Hematopoietic multipotent progenitor cell treated with erythropoietin and hydrocortisone succinate and interleukin-3 and kit ligand, for 6 days (in vitro differentiated cells): ENCODE data around the gene HGS.
A peak's percentile ranks its signal among the peaks of the same experiment; 100 is the strongest.

ENCODE experiments used
- DNase-seq: peaks from one replicate; pipeline ENCODE4 v3.0.0-alpha.2; 2015

HGS gene

DNA sequence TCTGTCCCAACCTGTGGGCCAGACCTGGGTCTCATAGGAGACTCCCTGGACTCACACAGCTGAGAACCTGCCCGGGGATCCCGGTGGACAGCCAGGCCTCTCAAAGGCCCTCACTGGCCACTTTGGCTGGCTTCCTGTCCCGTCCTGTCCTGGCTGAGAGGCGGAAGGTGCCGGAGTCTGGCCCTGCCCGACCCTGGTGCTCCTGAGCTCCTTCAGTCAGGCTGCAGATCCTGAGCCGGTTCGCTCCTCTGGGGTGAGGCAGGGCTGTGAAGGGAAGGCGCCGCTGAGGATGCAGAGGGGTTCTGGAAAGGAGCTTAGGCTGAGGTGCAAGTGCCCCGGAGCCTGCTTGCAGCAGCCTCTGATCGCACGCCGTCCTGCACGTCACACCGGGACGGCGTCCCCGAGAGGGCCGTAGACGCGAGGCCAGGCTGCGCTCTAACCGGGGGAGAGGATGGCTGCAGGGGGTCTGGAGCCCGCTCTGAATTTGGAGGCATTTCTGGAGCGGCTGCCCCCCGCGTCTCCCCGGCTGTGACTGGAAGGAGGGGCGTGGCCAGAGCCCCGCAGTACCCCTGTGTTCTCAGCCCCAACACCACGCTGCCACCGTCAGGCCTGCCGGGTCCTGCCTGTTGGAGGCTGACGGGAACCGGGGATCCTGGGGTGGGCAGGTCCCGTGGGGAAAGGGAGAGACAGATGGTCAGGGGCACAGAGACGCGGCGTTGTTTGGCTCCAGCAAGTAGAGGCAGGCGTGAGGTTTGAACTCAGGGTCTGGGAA is 4.1 kb downstream of the HGS start:
- no peak for DNase-seq

- no peak for DNase-seq
Measured at GRCh38 chr17:81688616-81689015, 4.8 kb downstream of the HGS start.

DNA sequence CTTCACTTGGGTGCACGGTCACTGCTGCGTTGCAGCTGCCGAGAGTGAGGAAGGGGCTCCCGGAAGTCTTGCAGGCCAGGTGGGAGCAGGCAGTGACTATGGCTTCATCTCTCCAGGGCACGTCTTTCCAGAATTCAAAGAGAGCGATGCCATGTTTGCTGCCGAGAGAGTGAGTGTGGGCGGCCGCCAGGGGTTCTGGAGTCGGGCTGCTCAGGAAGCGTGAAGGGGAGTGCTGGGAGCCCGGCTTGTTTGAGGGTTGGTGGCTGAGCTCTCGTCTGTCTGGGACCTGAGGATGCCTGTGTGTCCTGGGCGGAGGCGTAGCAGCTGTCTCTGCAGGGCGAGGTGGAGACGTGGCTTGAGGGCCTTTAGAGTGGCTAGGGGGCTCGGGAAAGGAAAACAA is 6.3 kb downstream of the HGS start:
- DNase-seq = no peak

DNA sequence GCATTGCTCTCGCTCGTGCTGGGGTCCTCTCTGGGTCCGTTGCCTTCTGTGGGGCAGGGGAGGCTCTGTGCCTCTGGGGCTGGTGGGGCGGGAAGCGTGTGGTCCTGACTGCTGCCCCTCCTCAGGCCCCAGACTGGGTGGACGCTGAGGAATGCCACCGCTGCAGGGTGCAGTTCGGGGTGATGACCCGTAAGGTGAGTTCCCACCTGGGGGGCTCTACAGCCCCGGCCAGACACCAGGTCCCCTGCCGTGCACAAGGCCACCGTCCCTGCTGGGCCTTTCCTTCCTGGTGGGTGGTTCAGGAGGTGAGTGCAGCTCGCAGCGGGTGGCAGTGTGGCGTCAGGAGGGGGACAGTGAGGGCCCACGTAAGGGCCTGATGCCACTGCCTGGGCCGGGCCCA is 6.7 kb downstream of the HGS start:
- no peak for DNase-seq

DNA sequence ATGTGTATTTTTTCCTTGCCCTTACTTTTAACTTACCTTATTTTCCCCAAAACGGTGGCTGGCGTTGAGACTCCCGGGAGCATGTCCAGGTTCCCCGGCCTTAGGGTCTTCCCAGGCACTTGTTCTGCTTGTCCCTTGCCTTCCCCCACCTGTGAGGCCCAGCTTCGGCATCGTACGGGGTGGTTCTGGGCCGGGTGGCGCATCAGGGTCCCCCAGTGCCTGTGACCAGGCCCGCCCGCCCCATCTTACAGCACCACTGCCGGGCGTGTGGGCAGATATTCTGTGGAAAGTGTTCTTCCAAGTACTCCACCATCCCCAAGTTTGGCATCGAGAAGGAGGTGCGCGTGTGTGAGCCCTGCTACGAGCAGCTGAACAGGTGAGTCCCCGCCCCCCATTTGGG is 7.4 kb downstream of the HGS start:
- no peak for DNase-seq

DNA sequence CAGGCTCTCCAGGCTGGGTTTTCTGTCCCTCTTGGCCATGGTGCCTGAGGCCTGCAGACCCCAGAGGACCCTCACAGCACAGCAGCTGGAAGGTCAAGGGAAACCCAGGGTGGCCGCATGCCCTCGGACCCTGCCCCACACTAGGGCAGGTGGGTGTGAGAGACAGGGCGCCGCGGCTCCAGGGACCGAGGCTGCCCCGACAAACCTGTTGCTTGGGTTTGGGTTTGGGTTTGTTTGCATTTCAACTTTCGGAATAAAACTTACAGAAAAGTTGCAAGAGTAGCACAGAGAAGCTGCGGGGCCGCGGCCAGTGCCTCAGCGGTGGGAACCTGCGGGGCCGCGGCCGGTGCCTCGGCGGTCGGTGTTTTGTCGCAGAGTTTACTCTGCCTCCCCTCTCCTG is 7.8 kb downstream of the HGS start:
- DNase-seq = no peak

- no peak for DNase-seq
Measured at GRCh38 chr17:81693509-81694210, 9.8 kb downstream of the HGS start.

DNA sequence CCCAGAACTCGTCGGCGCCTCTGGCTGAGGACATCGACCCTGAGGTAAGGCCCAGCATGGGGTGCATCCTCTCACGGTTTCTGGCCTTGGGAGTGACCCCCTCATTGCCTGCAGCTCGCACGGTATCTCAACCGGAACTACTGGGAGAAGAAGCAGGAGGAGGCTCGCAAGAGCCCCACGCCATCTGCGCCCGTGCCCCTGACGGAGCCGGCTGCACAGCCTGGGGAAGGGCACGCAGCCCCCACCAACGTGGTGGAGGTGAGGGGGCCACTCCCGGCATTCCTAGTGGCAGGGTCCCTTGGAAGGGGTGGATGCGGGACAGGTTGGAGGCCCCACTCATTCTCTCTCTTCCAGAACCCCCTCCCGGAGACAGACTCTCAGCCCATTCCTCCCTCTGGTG is 11.0 kb downstream of the HGS start:
- DNase-seq = no peak

GRCh38 chr17:81695211-81695610 is 11.4 kb downstream of the HGS start:
- DNase-seq = no peak

DNA sequence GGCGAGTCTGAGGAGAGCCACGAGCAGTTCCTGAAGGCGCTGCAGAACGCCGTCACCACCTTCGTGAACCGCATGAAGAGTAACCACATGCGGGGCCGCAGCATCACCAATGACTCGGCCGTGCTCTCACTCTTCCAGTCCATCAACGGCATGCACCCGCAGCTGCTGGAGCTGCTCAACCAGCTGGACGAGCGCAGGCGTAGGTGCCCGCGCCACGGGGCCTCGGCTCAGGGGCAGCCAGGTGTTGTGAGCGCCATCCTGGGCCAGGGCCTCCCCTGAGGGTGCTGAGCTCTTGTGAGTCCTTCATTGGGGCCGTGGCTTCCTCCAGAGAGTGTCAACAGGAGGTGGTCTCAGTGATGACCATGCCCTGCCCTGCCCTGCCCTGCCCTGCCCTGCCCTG is 12.0 kb downstream of the HGS start:
- DNase-seq = no peak

GRCh38 chr17:81696218-81696941 is 12.6 kb downstream of the HGS start:
- DNase-seq = no peak

DNA sequence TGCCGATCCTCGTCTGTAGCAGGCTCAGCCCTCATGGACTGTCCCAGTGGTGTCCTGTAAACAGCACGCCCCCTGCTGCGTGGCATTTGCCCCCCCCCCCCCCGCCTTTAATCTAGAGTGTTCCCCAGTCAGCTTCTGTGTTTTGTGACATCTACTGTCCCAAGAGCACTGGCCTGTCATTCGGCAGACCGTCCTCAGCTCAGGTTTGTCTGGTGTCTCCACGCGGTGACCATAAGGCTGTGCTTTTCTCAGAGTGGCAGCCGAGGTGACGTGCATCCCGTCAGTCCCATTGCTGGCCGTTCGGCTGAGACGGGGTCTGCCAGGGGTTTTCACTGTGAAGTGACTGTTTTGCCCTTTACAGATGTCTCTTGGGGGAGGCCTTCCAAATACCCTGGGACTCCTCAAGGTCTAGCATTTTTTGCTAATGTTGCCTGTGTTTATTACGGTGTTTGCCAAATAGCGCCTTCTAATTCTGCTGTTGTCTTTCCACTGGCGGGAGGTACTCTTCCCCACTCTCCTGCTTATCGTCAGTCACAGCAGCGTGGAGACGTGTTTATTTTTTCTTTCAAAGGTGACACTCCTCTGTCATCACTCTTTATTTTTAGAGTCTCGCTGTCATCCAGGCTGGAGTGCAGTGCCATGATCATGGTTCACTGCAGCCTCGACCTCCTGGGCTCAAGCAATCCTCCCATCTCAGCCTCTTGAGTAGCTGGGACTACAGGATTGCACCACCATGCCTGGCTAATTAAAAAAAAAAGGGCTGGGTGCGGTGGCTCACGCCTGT is 13.6 kb downstream of the HGS start:
- DNase-seq = no peak

DNA sequence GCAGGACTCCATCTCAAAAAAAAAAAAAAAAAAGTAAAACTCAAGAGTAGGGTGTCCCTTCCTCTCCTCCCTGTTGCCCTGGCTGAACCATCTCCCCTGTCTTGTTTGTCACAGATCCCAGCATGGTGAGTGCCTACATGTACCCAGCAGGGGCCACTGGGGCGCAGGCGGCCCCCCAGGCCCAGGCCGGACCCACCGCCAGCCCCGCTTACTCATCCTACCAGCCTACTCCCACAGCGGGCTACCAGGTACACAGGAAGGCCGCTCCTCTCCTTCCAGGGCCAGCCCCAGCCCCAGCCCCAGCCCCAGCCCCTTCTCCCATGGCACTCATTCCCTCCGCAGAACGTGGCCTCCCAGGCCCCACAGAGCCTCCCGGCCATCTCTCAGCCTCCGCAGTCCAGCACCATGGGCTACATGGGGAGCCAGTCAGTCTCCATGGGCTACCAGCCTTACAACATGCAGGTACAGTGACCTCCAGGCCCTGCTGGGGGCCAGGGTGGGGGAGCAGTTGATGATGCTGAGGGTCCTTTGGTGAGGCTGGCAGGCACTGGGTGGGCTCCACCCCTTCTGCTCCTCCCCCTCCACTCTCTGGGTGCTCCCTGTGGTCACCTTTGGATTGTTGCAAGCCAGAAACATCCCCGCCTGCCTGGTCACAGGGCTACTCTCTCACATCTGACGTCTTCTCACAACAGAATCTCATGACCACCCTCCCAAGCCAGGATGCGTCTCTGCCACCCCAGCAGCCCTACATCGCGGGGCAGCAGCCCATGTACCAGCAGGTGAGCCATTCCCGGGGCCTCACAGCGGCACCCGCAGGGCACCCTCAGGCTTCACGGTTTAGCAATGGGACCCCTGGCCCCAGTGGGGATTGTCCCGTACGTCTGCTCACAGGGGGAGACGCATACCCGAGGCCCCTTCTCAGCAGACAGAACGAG is 16.8 kb downstream of the HGS start:
- DNase-seq = no peak

GRCh38 chr17:81701288-81702071 is 17.7 kb downstream of the HGS start:
- DNase-seq = peak; percentile 79

- DNase-seq = peak; percentile 97
Measured at GRCh38 chr17:81702934-81703746, 19.3 kb downstream of the HGS start, which contains the start of gene MRPL12. TSS of gene MRPL12 (plus strand) at chr17:81703367. CDS start at chr17:81703502, 135 bp downstream.

DNA sequence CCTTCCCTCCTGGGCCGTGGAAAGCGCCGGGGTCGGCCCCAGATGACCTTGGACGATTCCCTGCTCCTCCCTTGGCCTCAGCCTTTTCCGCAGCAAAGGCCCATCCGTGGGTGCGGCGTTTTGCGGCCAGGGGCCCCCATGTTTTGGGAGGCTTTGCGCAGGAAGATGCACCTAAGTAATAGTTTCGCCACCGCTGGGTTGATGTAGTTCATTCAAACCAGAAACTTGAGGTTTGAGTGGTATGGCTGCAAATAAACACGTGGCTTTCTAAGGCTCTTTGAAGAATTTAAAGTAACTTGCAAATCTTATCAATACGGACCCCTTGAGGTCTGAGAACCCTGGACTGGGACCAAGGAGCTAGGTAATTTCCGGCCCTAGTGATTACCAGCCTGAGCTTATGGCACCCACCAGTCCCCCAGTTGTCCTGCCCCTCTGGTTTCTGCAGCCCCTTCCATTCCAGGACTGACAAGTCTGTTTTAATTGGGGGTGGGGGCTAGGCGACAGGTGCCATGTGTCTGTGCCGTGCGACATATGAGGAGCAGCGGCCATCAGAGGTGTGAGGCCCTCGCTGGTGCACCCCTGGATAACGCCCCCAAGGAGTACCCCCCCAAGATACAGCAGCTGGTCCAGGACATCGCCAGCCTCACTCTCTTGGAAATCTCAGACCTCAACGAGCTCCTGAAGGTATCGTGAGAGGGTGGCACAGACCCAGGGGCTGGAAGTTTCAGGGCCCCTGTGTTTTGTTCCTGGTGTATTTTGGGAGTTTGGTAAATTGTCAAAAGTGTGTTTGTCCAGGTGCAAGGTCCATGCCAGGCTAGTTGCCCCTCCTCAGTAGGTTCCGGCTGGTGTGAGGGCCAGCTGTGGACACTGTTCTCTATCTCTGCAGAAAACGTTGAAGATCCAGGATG is 20.2 kb downstream of the HGS start:
- DNase-seq = peak; percentile 45

DNA sequence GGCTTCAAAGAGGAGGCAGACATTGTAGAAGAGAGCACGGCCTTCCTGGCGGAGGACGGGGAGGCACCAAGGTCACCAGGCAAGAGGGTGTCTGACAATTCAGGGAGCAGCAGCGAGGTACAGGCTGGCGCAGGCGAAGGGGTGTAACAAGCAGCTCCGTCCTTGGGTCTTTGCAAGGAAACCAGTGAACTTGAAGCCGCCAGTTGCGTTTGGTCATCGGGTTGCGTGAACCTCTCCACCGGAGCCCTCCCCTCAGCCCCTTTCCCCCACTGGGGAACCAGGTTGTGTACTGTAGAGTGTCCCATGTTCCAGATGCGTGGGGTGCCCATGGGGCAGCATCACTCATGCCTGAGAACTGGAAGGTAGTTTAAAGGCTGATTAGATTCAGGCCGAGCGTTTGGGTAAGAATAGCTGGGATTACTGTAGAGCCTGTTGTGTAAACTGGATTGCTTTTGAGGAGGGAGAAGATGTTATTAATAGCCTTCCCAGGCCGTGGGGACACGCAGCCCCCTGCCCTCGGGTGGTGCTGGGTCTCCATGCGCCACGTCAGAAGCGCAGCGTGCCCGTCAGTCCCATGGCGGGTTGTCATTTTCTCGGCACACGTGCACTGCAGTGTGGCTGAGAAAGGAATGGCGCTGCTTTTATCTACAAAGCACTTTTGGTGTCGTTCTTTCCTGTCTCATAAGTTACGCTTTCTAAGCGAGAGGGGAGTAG is 21.9 kb downstream of the HGS start:
- no peak for DNase-seq

- DNase-seq = no peak
Measured at GRCh38 chr17:81706232-81706611, 22.4 kb downstream of the HGS start.
